ENCODE measurements around the gene TMEM108. TPM values are rescaled to one million over a fixed set of nuclear protein-coding genes. Genes with fewer than 3 reads are reported as not detected.

The TMEM108 gene
- total RNA-seq, 1 experiment from 2014 or later = not detected

GRCh38 chr3:133153382-133153781 lies 115.2 kb downstream of the TMEM108 start:
- H3K9me3 Mint-ChIP-seq (ENCODE audit: unreplicated experiment) = peaks cover 9% of the 10 kb centered on the region
- ChIA-PET POLR2A (no interaction called here), CTCF (no interaction called here)
- H3K27me3 Mint-ChIP-seq (ENCODE audit: insufficient read depth, unreplicated experiment) = peaks cover 3% of the 10 kb centered on the region
- H3K4me3 Mint-ChIP-seq (ENCODE audit: unreplicated experiment) = no peak overlapping the region
- Histone ChIP-seq H3K27me3 (replicated peaks; ENCODE audit: control insufficient read depth, insufficient read depth, low read length) (no peaks in the 10 kb centered on the region; the same call in 1 of the 2 replicates), H3K4me1 (no peaks in the 10 kb centered on the region), H3K36me3 (ENCODE audit: control insufficient read depth, insufficient read depth, low read length) (no peaks in the 10 kb centered on the region), H3K4me3 (ENCODE audit: low read depth, low read length) (no peak overlapping the region), H3K9me3 (no peaks in the 10 kb centered on the region)
- intact Hi-C loops (cut with micrococcal nuclease; ENCODE audit: unreplicated experiment) = no loop called here
- no peak for DNase-seq
- H3K27ac Mint-ChIP-seq (ENCODE audit: unreplicated experiment) = no peak overlapping the region
- no peaks in the 10 kb centered on the region for H3K36me3 Mint-ChIP-seq (ENCODE audit: insufficient read depth, unreplicated experiment)
- no TSS peak for BruUV-seq (replicated peaks)
- H3K4me1 Mint-ChIP-seq (ENCODE audit: low read depth, unreplicated experiment) = no peaks in the 10 kb centered on the region
- TF ChIP-seq CTCF (IDR thresholded peaks at IDR 0.05; ENCODE audit: insufficient read depth in 1 of 2, low read depth in 1 of 2, low read length in 1 of 2, severe bottlenecking in 1 of 2, unreplicated experiment in 1 of 2) = no peak

- no peaks in the 10 kb centered on the region for H3K27me3 ChIP-seq (replicated peaks; ENCODE audit: control insufficient read depth, insufficient read depth, low read length)
- BruUV-seq (replicated peaks) = no TSS peak
- H3K27ac Mint-ChIP-seq (ENCODE audit: unreplicated experiment) = no peak overlapping the region
- no peaks in the 10 kb centered on the region for H3K36me3 Mint-ChIP-seq (ENCODE audit: insufficient read depth, unreplicated experiment)
- POLR2A ChIA-PET = no interaction called here
- H3K4me3 ChIP-seq (ENCODE audit: low read depth, low read length) = no peak overlapping the region
- no peak for TF ChIP-seq CTCF (IDR thresholded peaks at IDR 0.05; ENCODE audit: insufficient read depth in 1 of 2, low read depth in 1 of 2, low read length in 1 of 2, severe bottlenecking in 1 of 2, unreplicated experiment in 1 of 2)
- H3K9me3 Mint-ChIP-seq (ENCODE audit: unreplicated experiment) = peaks cover 9% of the 10 kb centered on the region
- no peak overlapping the region for H3K4me3 Mint-ChIP-seq (ENCODE audit: unreplicated experiment)
- no peaks in the 10 kb centered on the region for H3K36me3 ChIP-seq (ENCODE audit: control insufficient read depth, insufficient read depth, low read length)
- H3K4me1 Mint-ChIP-seq (ENCODE audit: low read depth, unreplicated experiment) = no peaks in the 10 kb centered on the region
- intact Hi-C loops (cut with micrococcal nuclease; ENCODE audit: unreplicated experiment) = no loop called here
- no peaks in the 10 kb centered on the region for H3K9me3 ChIP-seq
- H3K4me1 ChIP-seq = no peaks in the 10 kb centered on the region
- no peak for DNase-seq
- CTCF ChIA-PET = no interaction called here
- H3K27me3 Mint-ChIP-seq (ENCODE audit: insufficient read depth, unreplicated experiment) = peaks cover 8% of the 10 kb centered on the region
Measured at GRCh38 chr3:133157716-133158115, 119.5 kb downstream of the TMEM108 start.

GRCh38 chr3:133158686-133159085 lies 120.5 kb downstream of the TMEM108 start:
- Histone ChIP-seq H3K4me1 (no peaks in the 10 kb centered on the region), H3K4me3 (ENCODE audit: low read depth, low read length) (no peak overlapping the region), H3K36me3 (ENCODE audit: control insufficient read depth, insufficient read depth, low read length) (no peaks in the 10 kb centered on the region), H3K9me3 (no peaks in the 10 kb centered on the region), H3K27me3 (replicated peaks; ENCODE audit: control insufficient read depth, insufficient read depth, low read length) (no peaks in the 10 kb centered on the region)
- intact Hi-C loops (cut with micrococcal nuclease; ENCODE audit: unreplicated experiment) = no loop called here
- Mint-ChIP-seq H3K27me3 (ENCODE audit: insufficient read depth, unreplicated experiment) (peaks cover 12% of the 10 kb centered on the region), H3K36me3 (ENCODE audit: insufficient read depth, unreplicated experiment) (no peaks in the 10 kb centered on the region), H3K4me1 (ENCODE audit: low read depth, unreplicated experiment) (no peaks in the 10 kb centered on the region), H3K27ac (ENCODE audit: unreplicated experiment) (no peak overlapping the region), H3K9me3 (ENCODE audit: unreplicated experiment) (peaks cover 9% of the 10 kb centered on the region), H3K4me3 (ENCODE audit: unreplicated experiment) (no peak overlapping the region)
- ChIA-PET CTCF (no interaction called here), POLR2A (no interaction called here)
- no TSS peak for BruUV-seq (replicated peaks)
- no peak for TF ChIP-seq CTCF (IDR thresholded peaks at IDR 0.05; ENCODE audit: insufficient read depth in 1 of 2, low read depth in 1 of 2, low read length in 1 of 2, severe bottlenecking in 1 of 2, unreplicated experiment in 1 of 2)
- DNase-seq = no peak

Measured in Caco-2 (cell line).